ENCODE results near the gene FBXL16.

FBXL16 gene

GRCh38 chr16:728890-729744 lies 23.5 kb upstream of the FBXL16 start:
- Histone ChIP-seq H3K56ac (ENCODE audit: low read length) (peak overlapping the region; percentile 34), H3K79me1 (ENCODE audit: low read length) (no peaks in the 10 kb centered on the region), H2AK5ac (ENCODE audit: low read length) (no peak overlapping the region), H2BK5ac (ENCODE audit: low read length) (no peak overlapping the region), H3K4ac (ENCODE audit: low read depth, low read length) (no peak overlapping the region), H3K23ac (ENCODE audit: low read length) (no peak overlapping the region), H3K4me3 (ENCODE audit: low read length) (no peak overlapping the region), H3K9ac (ENCODE audit: low read length) (no peak overlapping the region), H3K36me3 (ENCODE audit: control insufficient read depth, insufficient read depth, low read length) (peaks cover 3% of the 10 kb centered on the region), H3K79me2 (ENCODE audit: control insufficient read depth, insufficient read depth, low read length) (no peaks in the 10 kb centered on the region), H3K27ac (ENCODE audit: low read depth, low read length) (no peak overlapping the region), H3K4me1 (ENCODE audit: control insufficient read depth, low read depth, low read length) (no peaks in the 10 kb centered on the region), H3K27me3 (ENCODE audit: insufficient read depth, low read length, poor library complexity) (no peaks in the 10 kb centered on the region), H3K4me2 (ENCODE audit: low read length) (no peak overlapping the region), H4K8ac (ENCODE audit: low read depth, low read length) (no peak overlapping the region), H4K5ac (ENCODE audit: low read length) (no peak overlapping the region), H2BK15ac (replicated peaks; ENCODE audit: low read depth) (no peak overlapping the region), H2BK120ac (ENCODE audit: low read depth, low read length) (no peak overlapping the region), H3K18ac (ENCODE audit: low read length) (no peak overlapping the region)
- DNase-seq, result peak; percentile 24
- no CpG with 5 or more reads among the region's 55 CpGs for WGBS (ENCODE audit: extremely low coverage, insufficient coverage, low lambda C conversion rate)

- no peaks in the 10 kb centered on the region for H3K79me2 ChIP-seq (ENCODE audit: control insufficient read depth, insufficient read depth, low read length)
- no peak overlapping the region for H4K5ac ChIP-seq (ENCODE audit: low read length)
- H3K27me3 ChIP-seq (ENCODE audit: insufficient read depth, low read length, poor library complexity), result no peaks in the 10 kb centered on the region
- peak; percentile 75 for DNase-seq
- peak overlapping the region; percentile 66 for H3K9ac ChIP-seq (ENCODE audit: low read length)
- H2BK15ac ChIP-seq (replicated peaks; ENCODE audit: low read depth), result no peak overlapping the region
- H2AK5ac ChIP-seq (ENCODE audit: low read length), result no peak overlapping the region
- H3K4me3 ChIP-seq (ENCODE audit: low read length), result no peak overlapping the region
- peak overlapping the region; percentile 89 for H3K56ac ChIP-seq (ENCODE audit: low read length)
- peaks cover 1% of the 10 kb centered on the region for H3K36me3 ChIP-seq (ENCODE audit: control insufficient read depth, insufficient read depth, low read length)
- no peak overlapping the region for H2BK120ac ChIP-seq (ENCODE audit: low read depth, low read length)
- H2BK5ac ChIP-seq (ENCODE audit: low read length), result no peak overlapping the region
- H3K23ac ChIP-seq (ENCODE audit: low read length), result peak overlapping the region; percentile 66
- H3K4me1 ChIP-seq (ENCODE audit: control insufficient read depth, low read depth, low read length), result no peaks in the 10 kb centered on the region
- no CpG with 5 or more reads among the region's 80 CpGs for WGBS (ENCODE audit: extremely low coverage, insufficient coverage, low lambda C conversion rate)
- H3K4ac ChIP-seq (ENCODE audit: low read depth, low read length), result no peak overlapping the region
- no peak overlapping the region for H4K8ac ChIP-seq (ENCODE audit: low read depth, low read length)
- no peaks in the 10 kb centered on the region for H3K79me1 ChIP-seq (ENCODE audit: low read length)
- H3K4me2 ChIP-seq (ENCODE audit: low read length), result peak overlapping the region; percentile 59
- H3K27ac ChIP-seq (ENCODE audit: low read depth, low read length), result no peak overlapping the region
- H3K18ac ChIP-seq (ENCODE audit: low read length), result no peak overlapping the region
Measured at GRCh38 chr16:728131-728889, 22.7 kb upstream of the FBXL16 start.

DNA sequence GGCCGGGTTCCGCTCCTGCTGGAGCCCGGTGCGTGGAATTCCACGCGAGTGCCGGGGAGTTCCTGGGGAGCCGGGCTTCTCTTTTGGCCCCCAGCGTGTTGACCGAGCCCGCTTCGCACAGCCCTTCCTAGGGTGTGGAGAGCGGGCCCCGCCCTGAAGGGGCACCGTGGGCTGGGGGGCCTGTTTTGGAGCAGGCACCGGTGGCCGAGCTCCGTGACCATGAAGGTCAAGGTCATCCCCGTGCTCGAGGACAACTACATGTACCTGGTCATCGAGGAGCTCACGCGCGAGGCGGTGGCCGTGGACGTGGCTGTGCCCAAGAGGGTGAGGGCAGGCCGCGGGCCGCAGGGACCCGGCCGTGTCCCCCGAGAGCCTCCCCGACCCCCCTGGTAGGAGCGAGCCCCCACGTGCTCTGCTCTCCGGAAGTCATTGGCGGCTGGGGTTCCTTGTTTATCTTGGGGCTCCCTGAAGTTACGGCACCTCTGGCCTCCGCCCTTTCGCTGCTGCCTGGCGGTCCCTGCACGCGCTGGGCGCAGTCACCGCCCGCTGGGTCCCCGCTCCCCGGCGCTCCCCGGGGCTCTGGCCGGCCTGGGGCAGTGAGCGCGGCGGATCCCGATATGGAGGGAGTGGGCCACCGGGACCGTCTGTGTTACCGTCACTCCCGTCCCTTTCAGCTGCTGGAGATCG lies 21.8 kb upstream of the FBXL16 start:
- Histone ChIP-seq H2AK5ac (ENCODE audit: low read length) (no peak overlapping the region), H3K4me1 (ENCODE audit: control insufficient read depth, low read depth, low read length) (no peaks in the 10 kb centered on the region), H3K36me3 (ENCODE audit: control insufficient read depth, insufficient read depth, low read length) (no peaks in the 10 kb centered on the region), H3K23ac (ENCODE audit: low read length) (peak overlapping the region; percentile 24), H3K4me3 (ENCODE audit: low read length) (peak overlapping the region; percentile 13), H3K56ac (ENCODE audit: low read length) (peak overlapping the region; percentile 89), H3K79me1 (ENCODE audit: low read length) (no peaks in the 10 kb centered on the region), H2BK120ac (ENCODE audit: low read depth, low read length) (no peak overlapping the region), H3K4ac (ENCODE audit: low read depth, low read length) (no peak overlapping the region), H3K79me2 (ENCODE audit: control insufficient read depth, insufficient read depth, low read length) (no peaks in the 10 kb centered on the region), H3K27ac (ENCODE audit: low read depth, low read length) (no peak overlapping the region), H4K5ac (ENCODE audit: low read length) (no peak overlapping the region), H3K4me2 (ENCODE audit: low read length) (peak overlapping the region; percentile 77), H3K27me3 (ENCODE audit: insufficient read depth, low read length, poor library complexity) (no peaks in the 10 kb centered on the region), H2BK5ac (ENCODE audit: low read length) (no peak overlapping the region), H3K9ac (ENCODE audit: low read length) (peak overlapping the region; percentile 73), H2BK15ac (replicated peaks; ENCODE audit: low read depth) (no peak overlapping the region), H3K18ac (ENCODE audit: low read length) (no peak overlapping the region), H4K8ac (ENCODE audit: low read depth, low read length) (no peak overlapping the region)
- DNase-seq, result no peak
- no CpG with 5 or more reads among the region's 61 CpGs for whole genome bisulfite sequencing (ENCODE audit: extremely low coverage, insufficient coverage, low lambda C conversion rate)

DNA sequence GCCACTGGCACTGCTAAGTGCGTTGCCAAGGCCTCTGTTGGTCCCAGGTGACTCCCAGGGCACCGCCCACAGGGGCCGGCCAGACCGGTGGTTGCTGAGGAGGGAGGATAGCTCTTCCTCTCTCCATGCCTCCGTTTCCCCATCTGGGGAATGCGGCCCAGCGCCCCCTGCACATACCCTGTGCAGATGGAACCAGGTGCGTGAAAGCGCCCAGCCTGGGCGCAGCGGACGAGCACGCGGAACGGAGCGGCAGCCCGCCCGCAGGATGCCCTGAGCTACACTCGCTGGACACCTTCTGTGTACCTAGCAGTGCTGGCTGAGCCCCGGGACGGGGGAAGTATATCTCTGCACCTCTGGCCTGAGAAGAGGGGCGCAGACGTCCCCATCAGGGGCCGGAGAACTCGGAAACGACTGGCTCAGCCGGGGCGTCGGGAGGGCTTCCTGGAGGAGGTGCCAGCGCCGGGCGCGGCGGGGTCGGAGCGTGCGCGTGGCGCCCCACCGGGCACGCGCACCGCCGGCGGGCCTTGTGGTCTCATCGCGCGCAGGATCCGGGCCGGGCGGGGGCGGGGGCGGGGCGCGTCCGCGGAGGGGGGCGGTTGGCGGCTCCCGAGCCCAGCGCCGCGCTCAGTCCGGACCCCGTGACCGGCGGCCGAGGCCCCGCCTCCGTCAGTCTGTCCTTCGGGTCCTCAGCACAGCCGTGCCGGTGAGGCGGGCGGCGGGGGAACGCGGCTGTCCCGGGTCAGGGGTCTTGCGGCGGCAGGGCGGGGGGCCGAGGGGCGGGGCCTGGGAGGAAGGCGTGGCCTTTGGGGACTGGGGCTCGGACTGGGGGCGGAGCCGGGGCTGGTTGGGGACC lies 21.1 kb upstream of the FBXL16 start, which contains the start of the genes CCDC78 and HAGHL:
Gene CCDC78, minus strand, starts transcription at position 6 of the 853 bp plus-strand sequence. CDS start 76 bp downstream, outside the sequence.
Gene HAGHL, plus strand, starts transcription at position 669 of the 853 bp plus-strand sequence. CDS start 404 bp downstream, outside the sequence.
- Histone ChIP-seq H3K79me2 (ENCODE audit: control insufficient read depth, insufficient read depth, low read length) (no peaks in the 10 kb centered on the region), H3K9ac (ENCODE audit: low read length) (peak within 1 kb of the TSS; percentile 73), H2BK15ac (replicated peaks; ENCODE audit: low read depth) (no peak within 1 kb of the TSS), H3K4ac (ENCODE audit: low read depth, low read length) (no peak within 1 kb of the TSS), H3K4me3 (ENCODE audit: low read length) (peak within 1 kb of the TSS; percentile 13), H3K56ac (ENCODE audit: low read length) (peak within 1 kb of the TSS; percentile 89), H2BK5ac (ENCODE audit: low read length) (no peak within 1 kb of the TSS), H3K27ac (ENCODE audit: low read depth, low read length) (no peak within 1 kb of the TSS), H4K5ac (ENCODE audit: low read length) (no peak within 1 kb of the TSS), H3K4me2 (ENCODE audit: low read length) (peak within 1 kb of the TSS; percentile 77), H4K8ac (ENCODE audit: low read depth, low read length) (no peak within 1 kb of the TSS), H3K36me3 (ENCODE audit: control insufficient read depth, insufficient read depth, low read length) (no peaks in the 10 kb centered on the region), H2BK120ac (ENCODE audit: low read depth, low read length) (no peak within 1 kb of the TSS), H3K79me1 (ENCODE audit: low read length) (no peaks in the 10 kb centered on the region), H3K18ac (ENCODE audit: low read length) (no peak within 1 kb of the TSS), H3K23ac (ENCODE audit: low read length) (peak within 1 kb of the TSS; percentile 24), H2AK5ac (ENCODE audit: low read length) (no peak within 1 kb of the TSS), H3K4me1 (ENCODE audit: control insufficient read depth, low read depth, low read length) (no peaks in the 10 kb centered on the region), H3K27me3 (ENCODE audit: insufficient read depth, low read length, poor library complexity) (no peaks in the 10 kb centered on the region)
- no CpG with 5 or more reads among the region's 88 CpGs for WGBS (ENCODE audit: extremely low coverage, insufficient coverage, low lambda C conversion rate)
- peak; percentile 36 for DNase-seq

GRCh38 chr16:726188-726437 lies 20.5 kb upstream of the FBXL16 start:
- H3K4ac ChIP-seq (ENCODE audit: low read depth, low read length), result no peak overlapping the region
- H3K18ac ChIP-seq (ENCODE audit: low read length), result no peak overlapping the region
- H2BK15ac ChIP-seq (replicated peaks; ENCODE audit: low read depth), result no peak overlapping the region
- no peak overlapping the region for H3K4me3 ChIP-seq (ENCODE audit: low read length)
- no peak overlapping the region for H2AK5ac ChIP-seq (ENCODE audit: low read length)
- DNase-seq, result no peak
- no peaks in the 10 kb centered on the region for H3K4me1 ChIP-seq (ENCODE audit: control insufficient read depth, low read depth, low read length)
- no peak overlapping the region for H3K23ac ChIP-seq (ENCODE audit: low read length)
- no peaks in the 10 kb centered on the region for H3K79me1 ChIP-seq (ENCODE audit: low read length)
- no CpG with 5 or more reads among the region's 9 CpGs for WGBS (ENCODE audit: extremely low coverage, insufficient coverage, low lambda C conversion rate)
- no peaks in the 10 kb centered on the region for H3K79me2 ChIP-seq (ENCODE audit: control insufficient read depth, insufficient read depth, low read length)
- no peak overlapping the region for H4K5ac ChIP-seq (ENCODE audit: low read length)
- no peak overlapping the region for H4K8ac ChIP-seq (ENCODE audit: low read depth, low read length)
- no peaks in the 10 kb centered on the region for H3K36me3 ChIP-seq (ENCODE audit: control insufficient read depth, insufficient read depth, low read length)
- no peak overlapping the region for H3K27ac ChIP-seq (ENCODE audit: low read depth, low read length)
- H3K9ac ChIP-seq (ENCODE audit: low read length), result no peak overlapping the region
- H3K4me2 ChIP-seq (ENCODE audit: low read length), result no peak overlapping the region
- H3K27me3 ChIP-seq (ENCODE audit: insufficient read depth, low read length, poor library complexity), result no peaks in the 10 kb centered on the region
- no peak overlapping the region for H2BK5ac ChIP-seq (ENCODE audit: low read length)
- H2BK120ac ChIP-seq (ENCODE audit: low read depth, low read length), result no peak overlapping the region
- no peak overlapping the region for H3K56ac ChIP-seq (ENCODE audit: low read length)

Measured in mesendoderm (in vitro differentiated cells).